GM20000 (cell line): Measurements from ENCODE around the gene SYNGR3.
"Not testable (repeated sequence)": the region's sequence is repeated elsewhere in the genome, so short reads cannot be mapped to it uniquely, and the experiment has no call there.

Experiments used
- DNase-seq: peaks from one replicate; pipeline ENCODE4 v3.0.0; 2012; ENCODE audit warnings: low spot score
- CTCF ChIP-seq: IDR thresholded peaks from 2 replicates; pipeline ENCODE4 v1.5.1; 2012; ENCODE audit warnings: mild to moderate bottlenecking, control low read depth; ENCODE audit errors: extremely low read depth, missing control alignments

Gene SYNGR3

GRCh38 chr16:2033057-2033908 lies 43.5 kb downstream of the SYNGR3 start:
- no peak for TF ChIP-seq CTCF
- DNase-seq, result no peak

GRCh38 chr16:2033909-2034695 lies 44.3 kb downstream of the SYNGR3 start:
- not testable (repeated sequence) for DNase-seq

GRCh38 chr16:2034696-2035430 lies 45.1 kb downstream of the SYNGR3 start:
- DNase-seq, result no peak
- no peak for TF ChIP-seq CTCF

- DNase-seq, result no peak
- no peak for TF ChIP-seq CTCF
These were observed 45.8 kb downstream of the SYNGR3 start for GRCh38 chr16:2035431-2036199.

GRCh38 chr16:2036200-2036966 lies 46.6 kb downstream of the SYNGR3 start:
- no peak for TF ChIP-seq CTCF
- no peak for DNase-seq

- TF ChIP-seq CTCF, result no peak
- DNase-seq, result no peak
These were observed 47.3 kb downstream of the SYNGR3 start for GRCh38 chr16:2037115-2037514.
